Activated T-cell treated with anti-CD3 and anti-CD28 coated beads for 4 hours (primary cell): ENCODE measurements around the gene ZDHHC20.

ENCODE experiments used
- DNase-seq: peaks from one replicate; pipeline ENCODE4 v3.0.0-alpha.2; 2020

Gene ZDHHC20, protein sequence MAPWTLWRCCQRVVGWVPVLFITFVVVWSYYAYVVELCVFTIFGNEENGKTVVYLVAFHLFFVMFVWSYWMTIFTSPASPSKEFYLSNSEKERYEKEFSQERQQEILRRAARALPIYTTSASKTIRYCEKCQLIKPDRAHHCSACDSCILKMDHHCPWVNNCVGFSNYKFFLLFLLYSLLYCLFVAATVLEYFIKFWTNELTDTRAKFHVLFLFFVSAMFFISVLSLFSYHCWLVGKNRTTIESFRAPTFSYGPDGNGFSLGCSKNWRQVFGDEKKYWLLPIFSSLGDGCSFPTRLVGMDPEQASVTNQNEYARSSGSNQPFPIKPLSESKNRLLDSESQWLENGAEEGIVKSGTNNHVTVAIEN

DNA sequence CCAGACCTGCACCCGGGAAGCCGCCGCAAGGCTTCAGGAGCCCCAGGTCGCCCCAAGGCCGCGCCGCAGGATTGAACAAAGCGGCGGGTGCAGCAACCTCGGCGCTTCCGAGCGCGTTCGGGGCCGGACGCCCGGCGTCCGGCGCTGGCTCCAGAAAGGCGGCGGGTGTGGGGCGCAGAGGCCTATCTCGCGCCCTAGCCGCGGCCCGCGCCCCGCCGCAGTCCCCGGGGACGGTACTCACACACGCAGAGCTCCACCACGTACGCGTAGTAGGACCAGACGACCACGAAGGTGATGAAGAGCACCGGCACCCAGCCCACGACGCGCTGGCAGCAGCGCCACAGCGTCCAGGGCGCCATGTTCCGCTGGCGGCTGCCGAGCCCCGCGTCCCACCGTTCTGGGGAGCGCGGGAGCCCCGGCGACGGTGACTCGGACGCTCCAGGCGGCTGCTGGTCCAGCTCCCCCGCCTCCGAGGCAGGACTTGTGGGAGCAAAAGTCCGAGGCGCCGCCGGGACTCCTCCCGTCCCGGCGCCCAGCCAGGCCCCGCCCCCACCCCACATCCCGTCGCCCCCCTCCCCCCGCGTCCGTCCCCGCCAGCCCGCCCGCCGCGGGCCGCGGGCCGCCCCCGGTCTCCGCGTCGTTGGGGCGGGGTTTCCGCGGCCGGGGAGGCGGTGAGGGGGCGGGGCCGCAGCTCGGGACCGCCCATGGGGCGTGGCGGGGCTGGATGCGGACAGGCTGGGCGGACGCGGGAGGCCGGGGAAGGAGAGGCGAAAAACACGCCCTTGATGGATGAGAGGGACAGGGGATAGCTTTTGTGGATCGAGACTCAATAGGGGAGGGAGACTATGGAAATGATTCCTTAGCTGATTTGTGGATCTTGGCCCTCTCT, at the start of gene ZDHHC20:
Gene ZDHHC20 (minus strand): TSS at position 491 of the 889 bp plus-strand sequence. CDS start 132 bp downstream, at position 359.
- DNase-seq = peak; percentile 87

DNA sequence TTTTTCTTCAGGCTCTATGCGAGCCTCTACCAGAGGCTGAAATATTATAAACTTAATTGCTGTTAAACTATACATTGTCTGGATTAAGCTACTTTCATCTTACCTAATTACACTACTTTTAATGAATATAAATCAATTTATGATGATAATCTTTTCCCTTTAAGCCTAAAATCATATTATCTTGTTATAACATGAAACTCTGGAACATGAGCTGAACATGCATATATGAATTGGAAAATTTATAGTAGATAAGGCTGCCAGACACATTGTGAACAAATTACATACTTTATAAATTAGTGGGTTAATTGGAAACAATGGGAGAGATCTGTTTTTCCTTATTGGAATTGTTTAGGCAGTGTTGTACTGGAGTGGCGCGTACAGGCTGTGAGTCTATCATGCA, 45.3 kb upstream of the ZDHHC20 start:
- DNase-seq = no peak

DNA sequence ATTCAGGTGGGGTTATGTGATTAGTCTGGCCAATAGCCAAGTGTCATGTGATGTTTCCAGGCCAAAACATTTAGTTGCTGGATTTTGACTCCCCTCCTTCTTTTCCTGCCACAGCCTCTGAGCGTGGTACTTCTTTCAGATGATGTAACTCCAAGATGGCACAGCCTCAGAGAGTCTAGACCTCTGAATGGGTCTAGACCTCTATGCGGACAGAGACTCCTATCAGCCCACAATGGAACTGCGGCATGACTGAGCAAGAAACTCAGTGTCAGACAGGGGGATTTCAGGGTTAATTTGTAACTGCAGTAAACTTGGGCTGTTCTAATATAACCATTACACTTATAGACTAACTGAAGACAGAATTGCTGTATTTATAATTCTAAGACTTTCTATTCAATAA, 42.6 kb upstream of the ZDHHC20 start:
- DNase-seq = no peak

DNA sequence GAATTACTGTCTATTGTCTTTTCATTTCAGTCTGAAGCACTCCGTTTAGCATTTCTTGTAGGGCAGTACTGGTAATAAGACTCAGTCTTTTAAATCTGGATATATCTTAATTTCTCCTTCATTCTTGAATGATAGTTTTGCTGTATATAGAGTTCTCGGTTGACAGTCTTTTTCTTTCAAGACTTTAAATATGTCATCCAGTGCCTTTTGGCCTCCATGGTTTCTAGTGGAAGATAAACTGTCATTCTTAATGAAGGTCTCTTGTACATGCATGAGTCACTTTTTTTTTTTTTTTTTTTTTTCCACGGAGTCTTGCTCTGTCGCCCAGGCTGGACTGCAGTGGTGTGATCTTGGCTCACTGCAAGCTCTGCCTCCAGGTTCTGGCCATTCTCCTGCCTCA, 27.2 kb upstream of the ZDHHC20 start:
- DNase-seq = no peak

DNA sequence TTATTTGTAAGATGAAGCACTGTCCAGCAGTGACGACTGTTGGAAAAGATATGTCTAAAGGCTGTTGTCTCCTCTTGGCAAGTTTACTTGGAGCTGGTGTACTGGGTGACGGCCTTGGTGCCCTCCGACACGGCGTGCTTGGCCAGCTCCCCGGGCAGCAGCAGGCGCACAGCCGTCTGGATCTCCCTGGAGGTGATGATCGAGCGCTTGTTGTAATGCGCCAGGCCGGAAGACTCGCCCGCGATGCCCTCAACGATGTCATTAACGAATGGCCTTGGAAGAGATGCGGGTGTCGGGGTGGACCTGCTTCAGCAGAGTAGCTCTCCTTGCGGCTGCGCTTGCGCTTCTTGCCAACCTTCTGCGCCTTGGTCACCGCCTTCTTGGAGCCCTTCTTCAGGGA, 24.6 kb upstream of the ZDHHC20 start:
- no peak for DNase-seq

DNA sequence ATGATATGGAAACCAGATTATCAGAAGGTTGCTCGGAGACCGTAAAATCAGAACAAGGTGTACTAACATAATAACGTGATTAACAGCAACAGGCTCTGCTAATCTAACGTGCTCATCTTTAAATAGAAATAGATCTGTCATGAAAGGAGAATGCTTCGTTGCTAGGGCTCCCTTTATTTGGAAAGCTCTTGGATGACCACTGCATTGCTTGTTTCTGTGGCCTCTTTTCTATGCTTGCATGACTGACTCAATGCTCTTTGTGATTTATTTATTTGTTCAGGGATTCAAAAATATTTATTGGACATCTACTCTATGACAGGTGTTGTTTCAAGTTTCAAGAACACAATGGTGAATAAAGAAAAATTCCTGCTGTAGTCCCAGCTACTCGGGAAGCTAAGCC, 22.3 kb upstream of the ZDHHC20 start:
- no peak for DNase-seq

DNA sequence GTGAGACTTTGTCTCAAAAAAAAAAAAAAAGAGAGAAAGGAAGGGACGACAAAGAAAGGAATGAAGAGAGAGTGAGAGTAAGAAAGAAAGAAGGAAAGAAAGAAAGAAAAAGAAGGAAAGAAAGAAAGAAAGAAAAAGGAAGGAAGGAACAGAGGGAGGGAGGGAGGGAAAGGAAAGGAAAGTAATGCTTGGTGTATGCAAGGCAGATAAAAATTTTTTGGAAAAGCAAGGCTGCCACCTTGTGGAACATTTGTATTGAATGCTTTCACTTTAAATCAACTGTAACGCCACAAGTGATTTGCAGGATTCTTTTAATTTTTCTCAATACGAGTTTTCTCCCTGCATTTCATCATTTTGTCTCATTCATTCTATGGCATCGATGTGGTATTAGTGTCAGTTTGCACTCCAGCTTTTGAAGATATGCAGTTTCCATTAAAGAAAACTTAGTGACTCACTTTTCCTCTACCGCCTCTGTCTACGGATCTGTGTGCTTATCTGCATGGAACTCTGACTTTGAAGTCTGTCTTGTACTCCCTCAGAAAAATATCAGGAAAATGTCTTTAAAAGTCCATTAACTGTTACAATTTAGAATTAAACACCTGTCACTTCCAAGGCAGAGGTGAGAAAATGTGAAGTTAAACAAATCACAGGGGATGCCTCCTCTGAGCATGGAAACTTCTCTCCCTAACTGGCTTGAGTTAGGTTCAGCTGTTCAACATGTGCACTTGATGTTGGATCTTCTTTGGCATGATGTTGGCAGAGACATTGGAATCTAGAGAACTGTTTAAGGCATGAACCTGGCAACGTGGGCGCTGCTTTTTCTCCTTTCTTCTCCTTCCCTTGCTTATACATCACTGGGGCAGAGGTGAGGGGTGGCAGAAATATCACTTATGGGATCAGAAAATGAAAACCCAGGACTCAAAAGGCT, 20.0 kb upstream of the ZDHHC20 start:
- DNase-seq = peak; percentile 45

DNA sequence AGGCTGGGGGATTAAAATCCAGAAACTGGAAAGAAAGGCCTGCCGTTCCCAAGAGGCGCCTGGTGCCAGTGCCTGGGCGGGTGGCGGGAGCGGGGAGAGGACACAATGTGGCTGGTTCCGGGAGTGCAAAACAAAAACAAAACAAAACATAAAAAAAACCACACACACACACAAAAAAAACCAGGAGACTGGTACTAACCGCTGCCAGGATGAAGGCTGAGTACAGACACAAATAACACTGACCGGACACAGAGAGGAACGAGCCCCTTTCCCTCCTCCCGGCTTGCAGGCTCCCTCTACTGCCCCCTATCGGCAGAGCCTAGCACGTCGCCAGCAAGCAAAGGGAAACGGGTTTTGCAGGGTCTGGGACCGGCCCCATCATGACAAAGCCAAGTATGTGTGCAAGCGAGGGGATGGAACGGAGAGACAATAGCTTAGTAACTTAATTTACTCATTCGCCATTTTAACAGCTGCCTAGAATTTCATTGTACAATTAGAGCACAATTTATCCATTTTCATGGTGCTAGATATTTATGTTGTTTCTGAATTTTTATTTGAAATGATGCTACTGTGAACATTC, 17.9 kb upstream of the ZDHHC20 start:
- peak; percentile 72 for DNase-seq

DNA sequence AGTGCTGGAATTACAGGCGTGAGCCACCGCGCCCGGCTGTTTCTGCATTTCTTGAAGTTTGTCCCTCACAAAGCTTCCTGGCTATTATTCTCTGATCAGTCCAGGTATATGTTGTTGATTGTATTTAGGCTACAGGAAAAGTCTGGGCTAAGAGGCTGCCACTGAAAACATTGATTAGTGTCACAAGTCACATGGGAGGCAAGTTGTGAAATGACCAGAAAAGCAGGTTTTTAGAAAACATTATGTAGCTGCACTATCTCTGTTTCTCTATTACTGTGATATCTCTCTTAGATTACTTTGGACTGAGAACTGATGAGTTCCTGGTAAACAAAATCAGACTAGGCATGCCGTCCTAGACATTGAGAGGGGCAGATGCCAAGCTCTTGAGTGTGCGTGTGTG, 16.0 kb upstream of the ZDHHC20 start:
- no peak for DNase-seq

DNA sequence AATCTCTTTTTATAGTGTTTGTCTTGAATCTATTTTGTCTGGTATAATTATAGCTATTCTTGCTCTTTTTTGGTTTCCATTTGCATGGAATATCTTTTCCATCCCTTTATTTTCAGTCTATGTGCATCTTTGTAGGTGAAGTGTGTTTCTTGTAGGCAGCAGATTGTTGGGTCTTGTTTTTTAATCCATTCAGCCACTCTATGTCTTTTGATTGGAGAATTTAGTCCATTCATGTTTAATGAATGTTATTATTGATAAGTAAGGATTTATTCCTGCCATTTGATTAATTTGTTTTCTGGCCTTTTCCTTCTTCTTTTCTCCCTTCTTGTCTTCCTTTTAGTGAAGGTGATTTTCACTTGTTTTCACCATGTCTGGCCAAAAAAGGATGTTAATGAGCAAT, 11.7 kb upstream of the ZDHHC20 start:
- no peak for DNase-seq

DNA sequence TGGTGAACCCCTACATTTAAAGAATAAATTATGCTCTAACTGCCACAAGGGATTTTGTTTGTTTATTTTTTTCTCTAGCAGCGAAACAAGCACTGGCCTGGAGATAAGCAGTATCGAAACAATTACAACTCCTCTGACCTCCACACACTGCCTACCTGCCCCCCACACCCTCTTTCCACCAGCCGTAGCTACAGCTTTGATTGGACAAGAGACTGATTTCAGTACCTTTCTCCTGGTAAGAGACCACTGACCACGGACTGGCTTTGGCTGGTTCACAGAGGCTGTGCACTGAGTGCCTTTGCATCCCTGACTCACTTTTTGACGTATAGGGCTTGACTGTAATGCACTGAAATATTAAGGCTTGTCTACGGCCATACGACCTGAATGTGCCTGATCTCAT, 7.4 kb upstream of the ZDHHC20 start:
- DNase-seq = no peak

DNA sequence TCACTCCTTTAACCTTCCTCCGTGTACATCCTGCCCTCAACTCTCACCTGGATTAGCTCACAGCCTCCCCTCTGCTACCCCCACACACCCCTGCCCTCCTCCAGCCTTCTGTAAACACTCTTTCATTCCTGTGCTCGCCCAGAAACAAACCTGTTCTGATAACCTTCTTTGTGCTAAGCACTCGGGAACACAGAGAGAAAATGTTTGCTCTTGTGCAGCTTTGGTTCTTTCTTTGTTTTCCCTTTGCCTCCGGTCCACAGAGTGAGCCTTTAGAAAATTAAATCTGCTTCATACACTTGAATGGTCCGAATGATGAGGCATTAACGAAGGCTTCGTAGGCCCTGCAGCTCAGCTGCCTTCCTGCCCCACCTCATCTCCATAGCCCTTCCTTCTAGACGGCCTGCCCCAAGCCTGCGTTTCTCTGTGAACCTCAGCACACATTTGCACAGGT, 6.6 kb upstream of the ZDHHC20 start:
- no peak for DNase-seq

DNA sequence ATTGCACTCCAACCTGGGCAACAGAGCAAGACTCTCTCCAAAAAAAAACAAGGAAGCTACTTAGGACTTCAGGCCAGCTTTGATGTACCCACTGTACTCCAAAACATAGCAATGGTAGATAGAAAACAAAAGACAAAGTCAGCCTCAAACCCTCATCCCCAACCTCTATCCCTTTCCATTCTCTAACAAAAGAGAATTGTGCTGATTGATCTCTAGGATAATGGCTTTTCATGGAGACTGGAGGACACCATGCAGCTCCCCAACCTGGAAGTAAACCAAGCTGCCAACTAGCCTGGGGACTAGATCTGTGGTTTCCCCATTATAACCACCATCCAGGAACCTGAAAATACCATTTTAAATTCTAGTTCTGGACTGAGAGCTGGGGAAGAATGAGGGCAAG, 4.3 kb upstream of the ZDHHC20 start:
- DNase-seq = no peak

DNA sequence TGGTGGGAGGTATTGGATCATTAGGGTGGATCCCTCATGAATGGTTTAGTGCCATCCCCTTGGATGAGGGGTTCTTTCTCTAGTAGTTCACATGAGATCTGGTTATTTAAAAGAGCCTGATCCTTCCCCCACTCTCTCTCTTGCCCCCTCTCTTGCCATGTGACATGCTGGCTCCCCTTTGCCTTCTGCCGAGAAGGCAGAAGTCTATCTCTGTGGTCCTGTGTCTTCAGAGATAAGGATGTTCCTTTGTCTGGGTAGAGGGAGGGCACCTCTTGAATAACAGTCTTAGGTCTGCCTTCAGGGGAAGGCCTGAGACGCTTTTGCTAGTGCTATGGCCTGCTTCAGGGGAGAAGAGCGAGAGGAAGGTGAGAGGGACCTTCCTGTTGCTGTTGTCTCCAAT, 2.0 kb upstream of the ZDHHC20 start:
- no peak for DNase-seq

DNA sequence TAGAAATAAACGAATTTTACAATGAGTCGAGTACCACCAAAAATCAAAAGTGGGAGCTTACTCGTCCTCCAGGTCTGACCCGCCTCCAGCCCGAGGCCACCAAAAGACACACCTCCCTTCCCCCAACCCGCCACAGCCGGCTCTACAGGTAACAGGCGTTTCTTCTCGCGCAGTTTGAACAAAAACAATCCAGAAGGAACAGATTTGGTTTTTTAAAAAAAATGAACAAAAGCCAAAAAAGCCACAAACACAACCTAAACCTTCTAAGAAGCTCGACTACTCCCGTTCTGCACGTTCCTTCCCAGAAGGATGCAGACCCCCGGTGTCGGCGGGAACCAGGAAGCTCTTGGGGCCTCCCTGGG, 671 bp downstream of the ZDHHC20 start:
- DNase-seq = peak; percentile 25

DNA sequence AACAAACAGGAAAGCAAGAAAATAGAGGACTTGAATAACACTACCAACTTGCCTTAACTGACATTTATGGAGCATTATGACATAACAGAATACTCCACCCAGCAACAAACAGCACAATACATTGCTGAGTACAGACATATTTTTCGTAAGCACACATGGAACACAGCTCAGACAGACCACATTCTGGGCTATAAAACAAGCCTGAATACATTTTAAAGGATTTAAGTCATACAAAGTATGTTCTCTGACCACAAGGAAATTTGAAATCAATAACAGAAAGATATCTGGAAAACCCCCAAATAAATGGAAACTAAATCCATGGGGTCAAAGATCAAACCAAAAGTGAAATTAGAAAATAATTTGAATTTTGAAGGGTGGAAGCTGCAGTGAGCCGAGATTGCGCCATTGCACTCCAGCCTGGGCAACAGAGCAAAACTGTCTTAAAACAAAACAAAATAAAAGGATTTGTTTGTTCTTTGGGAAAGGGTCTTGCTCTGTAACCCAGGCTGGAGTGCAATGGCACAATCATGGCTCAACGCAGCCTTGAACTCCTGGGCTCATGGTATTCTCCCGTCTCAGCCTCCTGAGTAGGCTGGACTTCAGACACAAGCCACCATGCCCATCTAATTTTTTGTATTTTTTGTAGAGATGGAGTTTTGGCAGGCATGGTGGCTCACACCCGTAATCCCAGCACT, 5.6 kb downstream of the ZDHHC20 start:
- DNase-seq = no peak

DNA sequence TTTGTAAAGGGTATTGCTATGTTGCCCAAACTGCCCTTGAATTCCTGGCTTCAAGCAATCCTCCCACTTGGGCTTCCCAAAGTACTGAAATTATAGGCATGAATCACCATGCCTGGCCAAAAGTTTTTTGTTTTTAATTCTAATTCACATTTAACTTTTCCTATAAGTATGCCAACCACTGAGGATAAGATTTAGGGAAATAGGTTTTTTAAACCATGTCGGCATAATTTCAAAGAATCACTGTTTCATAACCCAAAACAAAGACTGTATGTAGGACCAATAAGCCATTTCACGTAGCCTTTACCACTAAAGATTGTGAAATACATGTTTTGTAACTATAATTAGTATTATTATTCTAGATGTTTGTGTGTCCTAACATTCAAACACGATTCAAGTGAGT, 8.2 kb downstream of the ZDHHC20 start:
- DNase-seq = no peak

DNA sequence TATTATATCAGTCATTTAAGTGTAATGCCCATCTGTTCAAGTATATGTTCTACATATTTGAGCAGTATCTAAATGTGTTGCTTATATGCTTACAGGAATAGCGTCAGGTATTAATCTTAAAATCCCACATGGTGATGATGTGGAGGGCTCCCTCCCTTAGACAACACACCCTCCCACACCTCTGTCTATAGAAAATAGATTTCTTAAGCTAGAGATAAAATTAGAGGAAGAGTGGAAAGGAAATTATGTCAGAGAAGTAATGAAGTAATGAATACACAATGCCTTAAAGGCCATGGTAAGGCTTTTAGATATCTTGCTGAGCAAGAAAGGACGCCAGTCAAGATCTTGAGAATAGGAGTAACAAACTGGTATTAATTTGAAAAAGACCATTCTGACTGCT, 12.4 kb downstream of the ZDHHC20 start:
- DNase-seq = no peak

DNA sequence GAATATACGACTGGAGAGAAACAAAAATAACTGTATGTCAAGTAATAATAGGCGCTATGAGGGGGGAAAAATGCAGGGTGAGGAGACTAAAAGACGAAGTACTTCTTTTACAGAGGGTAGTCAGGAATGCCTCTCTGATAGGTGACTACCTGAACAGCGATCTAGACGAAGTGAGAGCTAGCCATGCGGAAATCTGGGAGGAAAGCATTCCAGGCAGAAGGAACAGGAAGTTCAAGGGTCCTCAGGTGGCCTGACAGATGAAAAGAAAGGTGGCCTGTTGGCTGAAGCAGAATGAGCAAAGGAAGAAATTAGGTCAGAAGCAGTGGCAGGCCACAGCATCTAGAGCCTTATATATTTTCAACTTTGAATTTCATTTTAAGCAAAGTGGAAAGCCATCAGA, 13.3 kb downstream of the ZDHHC20 start:
- no peak for DNase-seq

DNA sequence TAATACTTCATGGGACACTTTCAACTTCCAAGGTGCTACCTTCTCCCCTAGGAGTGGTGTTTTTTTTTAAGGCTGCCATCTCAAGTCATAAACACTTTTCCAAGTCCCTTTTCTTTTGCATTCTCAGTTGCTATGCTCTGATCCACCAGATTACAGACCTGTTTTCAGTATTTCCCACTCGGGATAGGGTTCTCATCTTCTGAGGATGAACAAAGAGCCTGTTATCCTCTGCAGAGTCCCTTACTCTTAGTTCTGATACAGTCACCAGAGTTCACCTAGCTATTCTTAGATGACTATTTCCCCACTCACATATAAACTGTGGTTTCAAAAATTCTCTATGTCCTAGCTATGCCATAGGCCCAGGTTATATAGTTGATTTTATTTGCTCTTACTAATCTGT, 15.9 kb downstream of the ZDHHC20 start:
- DNase-seq = no peak

DNA sequence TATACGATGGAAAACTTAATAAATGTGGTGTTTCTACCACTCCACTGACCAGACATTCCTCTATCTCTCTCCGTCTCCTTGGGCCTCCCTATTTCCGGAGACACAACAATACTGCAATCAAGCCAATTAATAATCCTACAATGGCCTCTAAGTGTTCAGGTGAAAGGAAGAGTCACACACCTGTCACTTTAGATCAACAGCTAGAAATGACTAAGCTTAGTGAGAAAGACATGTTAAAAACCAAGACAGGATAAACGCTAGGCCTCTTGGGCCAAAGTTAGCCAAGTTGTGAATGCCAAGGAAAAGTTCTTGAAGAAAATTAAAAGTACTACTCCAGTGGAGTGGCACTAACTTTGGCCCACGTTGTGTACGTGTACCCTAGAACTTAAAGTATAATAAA, 22.5 kb downstream of the ZDHHC20 start:
- no peak for DNase-seq

DNA sequence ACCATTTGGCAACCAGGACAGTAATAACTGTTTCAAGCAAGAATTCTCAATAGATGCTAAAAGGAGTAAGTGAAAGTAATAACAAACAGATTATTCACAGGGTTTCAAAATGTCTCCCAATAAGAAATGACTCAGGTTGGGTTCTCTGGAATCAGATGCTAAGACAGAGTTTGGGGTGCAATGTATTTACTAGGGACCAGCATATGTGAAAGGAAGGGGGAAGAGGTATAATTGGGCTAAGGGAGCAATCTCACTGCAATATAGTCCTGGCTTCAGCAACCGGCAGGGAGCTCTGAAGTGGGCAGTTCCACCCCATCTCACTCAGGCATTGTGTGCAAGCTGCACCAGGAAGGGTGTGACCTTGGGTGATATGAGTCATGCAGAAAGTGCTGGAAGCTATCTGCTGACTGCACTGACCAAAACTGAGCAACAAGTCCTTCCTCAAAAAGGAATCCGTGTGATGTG, 23.4 kb downstream of the ZDHHC20 start:
- peak; percentile 11 for DNase-seq
